Heart left ventricle (tissue), 13 donors: Measurements from ENCODE around the gene SUPT6H.
A peak's percentile ranks its signal among the peaks of the same experiment; 100 is the strongest.

Experiments used
- CTCF ChIP-seq, 12 donors: fragments of 200-600 bp; sonication (generic) in 4 of 12; IDR thresholded peaks; one replicate each; pipeline versions ENCODE4 v1.5.0 to v1.8.0; 2018 to 2022; ENCODE audit warnings: antibody characterized with exemption in 12 of 12, mild to moderate bottlenecking in 5 of 12
- POLR2A ChIP-seq, 2 donors: fragments of 450-650 bp; IDR thresholded peaks; one replicate each; pipeline ENCODE4 v1.6.1; 2017; ENCODE audit warnings: antibody characterized with exemption in 2 of 2, mild to moderate bottlenecking in 2 of 2, moderate library complexity in 2 of 2
- donor health status: ischemic (EF 13 %, LVEDD 7.1; RV severe dilation, severe dysfunction).
- donor health status: DM: no; HTN: yes; CAD: no.
- donor health status: DM: no; HTN: no; CAD: no.
- donor health status: ischemic (EF 25% LVEDD 6.9; RV normal size, moderate dysfunction).
- donor health status: ischemic (EF 25% LVEDD 5.7; RV mildly dilated, moderate dysfunction).
- donor health status: ischemic (EF 35%, LVEDD 5.7; RV mildly dilated, moderate dysfunction).
- donor health status: nonischemic (EF 11% LVEDD 7.7; RV severe dilation, severe dysfunction).
- donor health status: DM: yes; HTN: yes; CAD: no.
- donor health status: PGD.
- donor health status: ischemic (EF 29% LVEDD 5.4; RV normal size, mild dysfunction).
- donor health status: nonischemic (EF 23%, LVEDD 6.1; RV moderate dilation, normal function).

DNA sequence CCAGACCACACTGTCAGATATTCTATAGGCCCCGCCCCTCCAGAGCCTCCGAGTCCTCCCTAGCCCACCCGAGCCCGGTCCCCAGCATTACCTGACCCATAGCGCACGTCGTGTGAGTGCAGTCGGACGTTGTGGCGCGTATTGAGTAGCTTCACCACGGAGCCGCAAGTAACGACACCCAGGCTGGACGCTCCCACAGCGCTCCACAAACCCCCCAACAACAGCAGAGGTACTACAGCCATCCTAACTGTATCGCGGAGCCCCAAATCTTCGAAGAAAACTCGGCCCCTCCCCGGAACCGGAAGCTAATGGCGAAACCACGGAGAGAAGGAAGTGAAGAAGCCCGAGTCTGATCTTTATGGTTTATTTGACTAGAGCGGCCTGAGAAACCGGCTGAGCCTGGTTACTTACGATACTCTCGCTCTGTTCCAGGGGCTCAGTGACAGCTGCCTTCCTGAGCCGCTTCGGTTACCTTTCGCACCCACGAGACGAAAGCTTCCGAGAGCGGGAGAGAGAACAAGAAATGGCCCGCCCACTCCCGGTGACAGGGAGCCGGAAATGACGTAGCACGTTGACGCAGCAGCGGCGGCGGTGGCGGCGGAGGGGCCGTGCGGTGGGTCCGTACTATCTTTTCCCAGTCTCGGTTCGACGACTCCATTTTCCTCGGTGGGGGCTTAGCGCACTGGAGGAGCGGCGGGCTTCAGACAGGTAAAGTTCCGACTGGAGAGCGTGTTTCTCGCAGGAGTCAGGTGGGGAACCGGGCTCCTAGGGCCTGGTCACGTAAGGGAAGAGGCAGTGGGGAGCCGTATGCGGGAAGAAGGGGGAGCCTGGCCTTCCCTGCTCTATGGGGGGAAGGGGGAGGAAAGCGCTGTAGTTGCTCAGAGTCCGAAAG, at the start of gene SUPT6H, which contains the start of gene SDF2:
- TF ChIP-seq CTCF (IDR thresholded peaks at IDR 0.05) (no peak), POLR2A (IDR thresholded peaks at IDR 0.05) (peak in 1 of 2 donors; percentile 80)
